Activated CD4-positive, alpha-beta T cell treated with anti-CD3 and anti-CD28 coated beads, Interleukin-2, amount 50 U/mL, for 4 hours (primary cell): ENCODE measurements around the gene RBM47.

Source experiments
- DNase-seq, 2 experiments: peaks; one replicate each; pipeline ENCODE4 v3.0.0-alpha.2; 2020

Gene RBM47

GRCh38 chr4:40622913-40623312 lies 6.8 kb downstream of the RBM47 start:
- no peak for DNase-seq

DNA sequence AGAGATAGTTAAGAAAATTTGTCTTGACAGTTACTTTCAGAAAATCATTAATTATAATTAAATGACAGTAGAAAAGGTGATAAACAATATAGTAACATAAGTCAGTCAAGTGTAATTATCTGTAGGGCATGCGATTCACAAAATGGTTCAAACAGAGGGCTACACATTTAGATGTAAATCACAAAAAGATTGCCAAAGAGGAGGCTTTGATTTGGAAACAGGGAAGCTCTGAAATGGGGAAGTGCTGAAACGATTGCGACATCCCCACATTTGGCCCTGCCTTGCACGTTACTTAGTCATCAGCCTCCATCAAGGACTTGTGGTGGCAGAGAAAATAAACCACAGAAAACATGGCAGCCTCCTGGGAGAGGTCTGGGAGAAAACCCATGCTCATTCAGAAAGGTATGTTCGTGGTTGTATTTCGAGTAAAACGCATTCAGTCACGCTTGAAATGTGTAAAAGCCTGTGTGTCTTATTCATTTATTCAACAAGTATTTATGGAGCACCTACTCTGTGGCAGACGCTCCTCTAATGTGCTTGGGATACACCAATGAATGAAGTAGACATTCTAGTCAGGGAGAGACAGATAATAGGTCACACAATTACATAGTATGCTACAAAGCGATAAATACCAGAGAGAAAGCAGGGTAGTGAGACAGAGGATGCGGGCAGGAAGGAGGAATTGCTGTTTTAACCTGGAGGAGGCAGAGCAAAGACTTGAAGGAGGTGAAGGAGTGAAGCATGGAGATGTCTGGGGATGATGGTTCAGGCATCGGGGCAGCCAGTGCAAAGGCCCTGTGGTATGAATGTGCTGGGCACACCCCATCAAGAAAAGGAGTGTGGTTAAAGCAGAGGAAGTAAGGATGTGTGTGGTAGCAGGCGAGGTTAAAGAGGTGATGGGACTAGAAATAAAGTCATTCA lies 7.8 kb downstream of the RBM47 start:
- no peak for DNase-seq

DNA sequence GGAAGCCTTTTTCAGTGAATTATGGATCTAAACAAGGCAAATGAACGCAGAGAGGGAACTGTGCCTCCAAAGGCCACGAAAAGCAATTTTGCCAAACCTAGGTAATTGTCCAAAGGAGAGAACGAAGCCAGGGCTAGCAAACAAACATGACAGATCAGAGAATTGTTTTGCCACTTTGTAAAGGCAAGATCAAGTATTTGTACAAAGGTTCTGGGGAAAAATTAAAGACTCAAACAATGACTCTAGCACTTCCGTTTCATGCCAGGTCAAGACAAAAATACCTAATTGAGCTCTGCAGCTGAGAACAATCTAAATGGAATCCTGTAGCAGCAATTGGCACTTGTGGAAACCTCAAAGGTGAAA lies 8.5 kb downstream of the RBM47 start:
- no peak for DNase-seq

- no peak for DNase-seq
Measured at GRCh38 chr4:40619600-40619999, 10.1 kb downstream of the RBM47 start.

DNA sequence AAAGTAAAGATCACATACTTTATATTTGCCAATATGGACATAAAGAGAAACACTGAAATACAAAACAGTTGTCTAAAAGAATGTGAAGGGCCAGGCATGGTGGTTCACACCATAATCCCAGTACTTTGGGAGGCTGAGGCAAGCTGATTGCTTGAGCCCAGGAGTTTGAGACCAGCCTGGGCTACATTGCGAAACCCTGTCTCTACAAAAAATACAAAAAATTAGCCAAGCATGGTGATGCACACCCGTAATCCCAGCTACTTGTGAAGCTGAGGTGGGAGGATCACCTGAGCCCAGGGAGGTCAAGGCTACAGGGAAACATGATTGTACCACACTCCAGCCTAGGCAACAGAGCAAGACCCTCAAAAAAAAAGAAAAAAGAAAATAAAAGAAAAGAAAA lies 11.8 kb downstream of the RBM47 start:
- no peak for DNase-seq

GRCh38 chr4:40614031-40614430 lies 15.6 kb downstream of the RBM47 start:
- DNase-seq: no peak

DNA sequence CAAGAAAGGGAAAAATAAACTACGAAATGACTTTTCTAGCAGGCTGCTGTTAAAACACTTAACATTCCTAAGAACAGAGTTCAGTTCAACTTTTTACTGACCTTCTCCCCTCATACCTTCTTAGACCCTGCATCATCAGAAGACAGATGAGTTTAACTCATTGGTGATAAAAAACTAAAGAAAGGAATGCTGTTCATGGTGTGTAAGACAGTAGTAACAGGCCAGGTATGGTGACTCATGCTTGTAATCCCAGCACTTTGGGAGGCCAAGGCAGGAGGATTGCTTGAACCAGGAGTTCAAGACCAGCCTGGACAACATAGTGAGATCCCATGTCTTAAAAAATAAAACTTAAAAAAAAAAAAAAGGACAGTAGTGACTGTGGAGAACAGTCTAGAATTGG lies 16.2 kb downstream of the RBM47 start:
- DNase-seq: no peak

- no peak for DNase-seq
Measured at GRCh38 chr4:40612831-40613230, 16.8 kb downstream of the RBM47 start.

GRCh38 chr4:40612283-40612682 lies 17.4 kb downstream of the RBM47 start:
- DNase-seq: no peak

DNA sequence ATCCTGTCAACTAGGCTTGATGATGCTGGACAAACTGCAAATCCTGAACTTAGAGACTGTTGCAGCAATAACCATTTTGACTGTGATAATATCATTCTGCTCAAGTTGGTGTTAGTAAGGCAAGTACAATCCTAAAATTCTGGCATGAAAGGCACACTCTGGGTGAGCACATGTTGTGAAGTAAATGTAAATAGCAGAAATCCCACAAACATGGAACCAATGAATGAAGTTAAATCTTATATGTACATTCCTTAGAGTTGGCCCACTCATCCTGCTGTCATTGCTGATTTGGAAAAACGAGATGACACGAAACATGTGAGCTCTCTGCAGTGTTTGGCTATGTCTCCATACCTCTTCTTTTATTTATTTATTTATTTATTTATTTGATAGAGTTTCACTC lies 21.0 kb downstream of the RBM47 start:
- DNase-seq: no peak

- no peak for DNase-seq
Measured at GRCh38 chr4:40607221-40607620, 22.4 kb downstream of the RBM47 start.

DNA sequence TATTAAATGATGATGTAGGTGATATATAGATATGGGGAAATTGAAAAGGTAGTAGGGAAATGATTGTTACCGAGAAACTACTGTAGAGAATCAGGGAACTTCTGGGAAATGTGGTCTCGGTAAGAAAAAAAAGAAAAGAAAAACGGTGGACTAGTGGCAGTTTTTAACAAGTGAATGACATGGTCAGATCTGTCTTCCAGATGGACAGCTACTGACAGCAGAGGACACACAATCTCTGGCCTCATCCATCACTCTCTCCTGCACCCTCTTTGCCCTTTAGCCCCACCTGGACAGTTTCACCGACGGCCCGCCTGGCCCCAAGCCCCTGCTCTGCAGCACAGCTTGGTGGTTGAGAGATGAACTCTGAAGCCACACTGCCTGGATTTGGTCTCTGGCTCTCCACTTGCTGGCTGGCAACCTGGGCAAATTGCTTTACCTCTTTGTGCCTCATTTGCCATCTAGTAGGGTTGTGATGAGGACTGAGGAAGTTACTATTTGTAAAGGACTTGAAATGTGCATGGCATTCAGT lies 23.4 kb downstream of the RBM47 start:
- no peak for DNase-seq

DNA sequence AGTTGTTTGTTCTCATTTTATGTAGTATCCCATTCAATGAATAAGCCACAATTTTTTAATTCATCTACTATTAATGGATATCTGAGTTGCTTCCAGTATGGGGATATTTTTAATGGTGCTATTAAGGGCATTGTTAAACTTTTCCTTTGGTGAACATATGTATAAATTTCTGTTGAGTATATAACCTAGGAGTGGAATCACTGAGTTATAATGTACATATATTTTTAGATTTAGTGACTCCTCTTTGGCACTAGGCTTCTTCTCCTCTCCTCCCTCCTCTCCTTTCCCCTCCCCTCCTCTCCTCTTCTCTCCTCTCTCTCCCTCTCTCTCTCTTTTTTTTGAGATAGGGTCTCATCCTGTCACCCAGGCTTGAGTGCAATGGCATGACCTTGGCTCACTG lies 26.4 kb downstream of the RBM47 start:
- DNase-seq: no peak

DNA sequence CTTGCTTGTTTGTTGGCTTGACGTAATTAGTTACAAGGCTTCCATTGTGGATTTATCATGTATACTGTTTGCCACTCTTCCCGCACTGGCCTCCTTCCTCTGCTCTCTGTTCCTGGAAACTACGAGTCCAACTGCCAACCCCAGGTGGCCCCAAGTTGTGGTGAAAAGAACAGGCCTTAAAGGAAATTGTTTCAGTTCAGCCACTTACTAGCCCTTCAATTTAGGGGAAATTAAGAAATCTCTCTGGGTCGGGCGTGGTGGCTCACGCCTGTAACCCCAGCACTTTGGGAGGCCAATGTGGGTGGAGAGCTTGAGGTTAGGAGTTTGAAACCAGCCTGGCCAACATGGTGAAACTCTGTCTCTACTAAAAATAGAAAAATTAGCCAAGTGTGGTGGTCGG lies 28.0 kb downstream of the RBM47 start:
- no peak for DNase-seq

DNA sequence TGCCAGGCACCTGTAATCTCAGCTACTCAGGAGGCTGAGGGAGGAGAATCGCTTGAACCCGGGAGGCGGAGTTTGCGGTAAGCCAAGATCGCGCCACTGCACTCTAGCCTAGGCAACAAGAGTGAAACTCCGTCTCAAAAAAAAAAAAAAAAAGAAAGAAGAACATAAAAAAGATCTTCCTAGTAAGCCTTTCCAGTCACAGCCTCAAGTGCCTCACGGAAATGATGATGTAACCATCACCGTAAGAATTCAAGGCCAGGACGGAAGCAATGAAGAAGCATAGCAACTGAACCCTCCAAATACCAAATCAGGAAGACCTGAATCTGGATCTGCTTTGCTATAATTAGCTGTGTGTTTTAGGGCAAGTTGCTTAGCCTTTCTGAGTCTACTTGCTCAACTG lies 28.8 kb downstream of the RBM47 start:
- no peak for DNase-seq

DNA sequence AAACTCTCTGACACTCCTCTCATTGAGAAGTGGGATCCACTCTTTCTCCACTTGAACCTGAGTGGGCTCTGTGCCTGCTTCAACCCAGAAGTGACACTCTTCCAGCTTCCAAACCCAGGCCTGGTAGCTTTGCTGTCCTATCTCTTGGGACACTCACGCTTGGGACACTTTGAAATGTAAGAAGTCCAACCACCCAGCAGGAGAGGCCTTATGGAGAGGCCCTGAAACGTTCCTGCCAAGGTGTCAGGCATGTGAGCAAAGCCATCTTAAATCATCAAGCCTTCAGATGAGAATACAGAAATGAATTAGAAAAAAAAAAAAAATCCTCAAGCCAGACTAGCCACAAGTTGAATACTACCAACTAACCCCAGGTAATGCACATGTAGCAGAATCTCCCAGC lies 30.2 kb downstream of the RBM47 start:
- no peak for DNase-seq

- DNase-seq: no peak
Measured at GRCh38 chr4:40596522-40596921, 33.1 kb downstream of the RBM47 start.

DNA sequence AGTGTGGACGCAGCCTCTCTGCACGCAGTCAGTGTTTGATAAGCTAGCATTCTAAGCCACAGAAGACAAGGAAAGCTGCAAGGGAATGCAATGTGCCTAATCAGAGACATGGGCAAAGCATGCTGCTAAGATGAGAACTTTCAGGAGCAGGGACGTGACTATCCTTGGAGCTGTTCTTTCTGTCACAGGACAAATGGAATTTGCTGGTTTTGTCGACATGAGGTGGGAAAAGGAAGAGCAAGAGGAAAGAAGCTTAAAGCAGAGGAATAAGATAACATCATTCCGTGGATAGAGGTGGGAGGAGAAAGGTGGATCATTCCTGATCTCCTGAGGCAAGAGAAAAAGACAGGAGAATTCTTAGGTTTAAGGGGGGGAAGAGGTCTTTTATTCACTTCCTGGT lies 33.7 kb downstream of the RBM47 start:
- no peak for DNase-seq

GRCh38 chr4:40594261-40595178 lies 35.1 kb downstream of the RBM47 start:
- DNase-seq: no peak

DNA sequence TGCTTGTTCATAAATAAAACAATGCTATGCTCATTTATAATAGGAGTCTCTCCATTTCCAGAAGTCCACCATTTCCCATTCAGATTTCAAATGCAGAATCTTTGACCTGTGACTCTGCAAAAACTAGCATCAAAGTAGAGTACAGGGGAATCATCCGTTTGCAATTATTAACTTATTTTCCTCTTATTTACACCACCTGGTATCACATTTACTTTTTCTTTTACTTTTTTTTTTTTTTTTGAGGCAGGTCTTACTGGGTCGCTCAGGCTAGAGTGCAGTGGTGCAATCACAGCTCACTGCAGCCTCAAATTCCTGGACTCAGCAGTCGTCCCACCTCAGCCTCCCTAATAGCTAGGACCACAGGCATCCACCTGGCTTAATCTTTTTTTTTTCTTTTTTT lies 37.6 kb downstream of the RBM47 start:
- no peak for DNase-seq

GRCh38 chr4:40587826-40588225 lies 41.8 kb downstream of the RBM47 start:
- DNase-seq: no peak

GRCh38 chr4:40587351-40587750 lies 42.3 kb downstream of the RBM47 start:
- no peak for DNase-seq

DNA sequence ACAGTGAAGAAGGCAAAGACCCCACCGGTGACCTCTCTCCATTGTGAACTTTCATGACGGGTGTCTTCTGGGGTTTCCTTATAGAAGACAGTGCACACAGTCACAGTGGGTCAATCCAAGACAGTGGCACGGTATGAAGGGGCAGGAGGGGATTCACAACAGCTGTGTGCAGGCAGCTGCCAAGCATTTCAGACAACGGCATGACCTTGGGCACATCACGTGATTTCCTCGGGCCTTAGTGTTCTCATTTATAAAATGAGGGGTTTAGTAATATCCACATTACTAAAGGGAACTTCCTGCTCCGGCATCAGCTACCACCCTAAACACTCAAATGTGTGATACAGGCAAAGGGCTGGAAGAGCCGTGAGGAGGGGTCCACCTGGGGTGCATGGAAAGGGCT lies 42.9 kb downstream of the RBM47 start:
- DNase-seq: no peak

GRCh38 chr4:40586034-40586433 lies 43.6 kb downstream of the RBM47 start:
- no peak for DNase-seq
